ENCODE data around the gene MTHFSD.
"Not testable (repeated sequence)": the region's sequence is repeated elsewhere in the genome, so short reads cannot be mapped to it uniquely, and the experiment has no call there.

MTHFSD gene

GRCh38 chr16:86590501-86591144 lies 35.6 kb upstream of the MTHFSD start:
- no peak for TF ChIP-seq POLR2A (IDR thresholded peaks at IDR 0.05; ENCODE audit: low read depth, low read length)
- DNase-seq (ENCODE audit: insufficient read length, low spot score): no peak
- no peak for FAIRE-seq

- not testable (repeated sequence) for FAIRE-seq; DNase-seq (ENCODE audit: insufficient read length, low spot score)
Observed at GRCh38 chr16:86587955-86588354, 32.9 kb upstream of the MTHFSD start.

GRCh38 chr16:86587487-86587886 lies 32.5 kb upstream of the MTHFSD start:
- TF ChIP-seq POLR2A (IDR thresholded peaks at IDR 0.05; ENCODE audit: low read depth, low read length): no peak
- no peak for DNase-seq (ENCODE audit: insufficient read length, low spot score)
- FAIRE-seq: no peak

GRCh38 chr16:86585821-86586611 lies 31.0 kb upstream of the MTHFSD start:
- DNase-seq (ENCODE audit: insufficient read length, low spot score): no peak
- no peak for TF ChIP-seq POLR2A (IDR thresholded peaks at IDR 0.05; ENCODE audit: low read depth, low read length)
- FAIRE-seq: no peak

- FAIRE-seq (no peak), DNase-seq (ENCODE audit: insufficient read length, low spot score) (peak; percentile 66)
- TF ChIP-seq POLR2A (IDR thresholded peaks at IDR 0.05; ENCODE audit: low read depth, low read length): no peak
Observed at GRCh38 chr16:86584726-86585721, 30.0 kb upstream of the MTHFSD start.

GRCh38 chr16:86584071-86584685 lies 29.1 kb upstream of the MTHFSD start:
- no peak for TF ChIP-seq POLR2A (IDR thresholded peaks at IDR 0.05; ENCODE audit: low read depth, low read length)
- FAIRE-seq (no peak), DNase-seq (ENCODE audit: insufficient read length, low spot score) (peak; percentile 42)

GRCh38 chr16:86581458-86581857 lies 26.4 kb upstream of the MTHFSD start:
- TF ChIP-seq POLR2A (IDR thresholded peaks at IDR 0.05; ENCODE audit: low read depth, low read length): no peak
- DNase-seq (ENCODE audit: insufficient read length, low spot score) (no peak), FAIRE-seq (no peak)

- TF ChIP-seq POLR2A (IDR thresholded peaks at IDR 0.05; ENCODE audit: low read depth, low read length): no peak
- no peak for DNase-seq (ENCODE audit: insufficient read length, low spot score)
- FAIRE-seq: no peak
Observed at GRCh38 chr16:86580791-86581170, 25.7 kb upstream of the MTHFSD start.

GRCh38 chr16:86580063-86580790 lies 25.2 kb upstream of the MTHFSD start:
- DNase-seq (ENCODE audit: insufficient read length, low spot score): no peak
- FAIRE-seq: no peak
- no peak for TF ChIP-seq POLR2A (IDR thresholded peaks at IDR 0.05; ENCODE audit: low read depth, low read length)

- no peak for TF ChIP-seq POLR2A (IDR thresholded peaks at IDR 0.05; ENCODE audit: low read depth, low read length)
- no peak for DNase-seq (ENCODE audit: insufficient read length, low spot score)
- no peak for FAIRE-seq
Observed at GRCh38 chr16:86579268-86580062, 24.4 kb upstream of the MTHFSD start.

GRCh38 chr16:86578611-86579267 lies 23.7 kb upstream of the MTHFSD start:
- TF ChIP-seq POLR2A (IDR thresholded peaks at IDR 0.05; ENCODE audit: low read depth, low read length): no peak
- FAIRE-seq: no peak
- no peak for DNase-seq (ENCODE audit: insufficient read length, low spot score)

- FAIRE-seq (no peak), DNase-seq (ENCODE audit: insufficient read length, low spot score) (no peak)
- TF ChIP-seq POLR2A (IDR thresholded peaks at IDR 0.05; ENCODE audit: low read depth, low read length): no peak; the same call in 1 of the 2 replicates
Observed at GRCh38 chr16:86578061-86578599, 23.1 kb upstream of the MTHFSD start, which contains the start of gene FOXL1. Gene FOXL1, plus strand, starts transcription at chr16:86578549. Its CDS starts 175 bp downstream, at chr16:86578724.
